SHP77 treated with DMSO at 0.1 percent for 48 hours (cell line): Measurements from ENCODE around the gene CASQ1.

Source experiments
- DNase-seq: peaks from one replicate; lab custom pipeline; 2025; lab: John Stamatoyannopoulos, UW

CASQ1 gene

DNA sequence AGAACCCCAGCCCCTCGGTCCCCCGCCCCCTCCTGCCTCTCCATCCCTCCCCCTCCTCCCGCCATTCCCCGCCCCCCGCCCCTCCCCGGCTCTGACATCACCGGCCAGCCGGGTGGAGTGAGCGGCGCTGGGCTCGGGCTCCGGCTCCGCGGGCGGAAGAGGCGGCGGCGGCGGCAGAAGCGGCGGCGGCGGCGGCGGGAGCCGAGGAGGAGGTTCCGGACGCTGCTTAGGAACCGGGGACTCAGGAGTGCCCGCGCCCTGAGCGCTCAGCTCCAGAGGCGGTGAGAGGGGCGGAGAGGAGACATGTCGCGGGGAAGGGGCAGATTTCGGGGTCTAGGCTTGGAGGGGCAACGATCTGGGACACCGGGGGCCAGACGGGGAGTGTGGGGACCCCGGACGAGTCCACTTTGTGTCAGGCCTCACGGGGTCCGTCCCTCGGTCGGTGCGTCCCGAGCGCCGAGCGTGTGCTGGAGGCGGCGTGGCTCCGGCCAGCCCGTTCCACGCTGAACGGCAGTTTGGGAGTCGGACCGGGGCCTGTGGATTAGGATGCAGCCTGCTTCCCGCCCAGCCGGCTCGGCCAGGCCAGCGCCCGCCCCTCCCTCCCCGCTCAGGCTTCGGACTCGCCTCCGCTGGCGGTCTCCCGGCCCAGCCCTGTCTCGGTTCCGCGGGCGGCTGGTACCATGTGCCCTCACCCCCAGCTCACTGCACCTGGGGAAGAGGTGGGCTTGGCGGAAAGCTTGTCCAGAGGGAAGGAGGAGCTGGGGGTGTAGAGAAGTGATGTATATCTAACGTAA lies 15.1 kb downstream of the CASQ1 start, which contains the start of gene PEA15:
Gene PEA15 (plus strand): TSS at position 143 of the 794 bp plus-strand sequence. CDS start 6,161 bp downstream, outside the sequence.
- DNase-seq: no peak

DNA sequence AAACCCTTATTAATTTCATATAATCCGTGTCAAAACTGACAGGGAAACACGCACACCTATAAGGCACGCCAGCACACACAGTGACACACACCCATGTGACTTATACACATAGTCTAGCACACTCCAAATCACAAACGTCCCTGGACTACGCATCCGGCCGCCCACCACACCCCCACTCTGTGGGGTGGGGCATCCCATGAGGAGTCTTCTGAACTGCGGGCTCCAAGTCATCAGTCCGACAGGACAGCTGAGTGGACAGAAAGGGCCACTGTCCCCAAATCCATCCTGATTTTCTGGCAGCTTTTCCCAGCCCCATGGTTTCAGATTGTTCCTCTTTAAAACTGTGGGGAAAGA lies 15.6 kb downstream of the CASQ1 start:
- no peak for DNase-seq

DNA sequence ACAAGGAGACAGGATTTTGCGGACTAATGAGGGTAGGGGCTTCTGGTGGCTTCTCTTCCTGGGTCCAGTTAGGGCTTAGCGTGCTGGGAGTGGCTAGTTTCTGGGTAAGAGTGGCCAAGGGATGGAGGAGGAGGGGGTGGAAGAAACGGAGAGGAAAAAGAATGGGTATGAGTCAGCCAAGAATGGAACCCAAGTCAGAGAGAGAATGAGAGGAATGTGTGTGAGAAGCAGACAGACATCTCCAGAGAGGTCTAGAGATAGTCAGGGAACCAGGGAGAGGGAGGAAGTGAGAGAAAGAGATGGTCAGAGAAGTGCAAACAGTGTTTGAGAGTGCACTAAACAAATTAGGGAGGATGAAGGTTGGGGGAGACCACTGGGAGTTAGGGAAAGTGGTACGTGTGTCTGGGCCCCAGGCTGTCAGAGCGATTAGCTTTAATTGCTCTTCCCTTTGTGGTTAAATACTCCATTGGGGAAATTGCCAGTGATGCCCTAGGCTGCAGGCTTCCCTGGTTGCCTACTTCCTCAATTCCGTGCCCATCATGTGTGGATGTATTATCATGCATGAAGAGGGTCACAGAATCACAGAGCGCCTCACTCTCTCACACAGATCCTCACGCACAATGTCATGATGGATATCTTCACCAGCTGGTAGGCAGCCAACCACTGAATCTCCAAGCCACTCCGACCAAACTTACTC lies 16.2 kb downstream of the CASQ1 start:
- DNase-seq: no peak

DNA sequence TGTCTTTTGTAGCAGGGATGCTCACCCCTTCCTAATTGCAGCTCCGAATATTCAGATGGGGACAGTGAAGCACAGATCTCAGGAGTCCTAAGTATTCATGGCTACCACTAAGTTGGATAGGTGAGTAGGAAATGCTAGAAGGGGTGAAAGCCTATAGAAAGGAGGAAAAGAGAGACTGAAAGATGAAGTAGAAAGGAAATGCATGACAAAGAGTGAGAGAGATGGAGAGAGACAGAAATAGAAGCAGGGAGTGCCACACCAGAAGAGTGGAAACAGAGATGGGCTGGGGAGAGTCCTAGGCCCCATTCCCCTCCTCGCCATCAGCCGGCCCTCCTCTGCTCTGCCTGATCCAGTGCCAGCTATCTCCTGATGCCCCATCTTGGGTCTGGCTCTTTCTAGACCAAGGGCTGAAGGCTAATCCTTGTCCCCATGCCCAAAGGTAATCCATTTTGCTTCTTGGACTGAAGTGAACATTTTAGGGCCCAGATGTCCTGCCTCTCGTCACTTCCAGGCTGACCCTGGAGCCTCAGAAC lies 16.8 kb downstream of the CASQ1 start:
- no peak for DNase-seq

DNA sequence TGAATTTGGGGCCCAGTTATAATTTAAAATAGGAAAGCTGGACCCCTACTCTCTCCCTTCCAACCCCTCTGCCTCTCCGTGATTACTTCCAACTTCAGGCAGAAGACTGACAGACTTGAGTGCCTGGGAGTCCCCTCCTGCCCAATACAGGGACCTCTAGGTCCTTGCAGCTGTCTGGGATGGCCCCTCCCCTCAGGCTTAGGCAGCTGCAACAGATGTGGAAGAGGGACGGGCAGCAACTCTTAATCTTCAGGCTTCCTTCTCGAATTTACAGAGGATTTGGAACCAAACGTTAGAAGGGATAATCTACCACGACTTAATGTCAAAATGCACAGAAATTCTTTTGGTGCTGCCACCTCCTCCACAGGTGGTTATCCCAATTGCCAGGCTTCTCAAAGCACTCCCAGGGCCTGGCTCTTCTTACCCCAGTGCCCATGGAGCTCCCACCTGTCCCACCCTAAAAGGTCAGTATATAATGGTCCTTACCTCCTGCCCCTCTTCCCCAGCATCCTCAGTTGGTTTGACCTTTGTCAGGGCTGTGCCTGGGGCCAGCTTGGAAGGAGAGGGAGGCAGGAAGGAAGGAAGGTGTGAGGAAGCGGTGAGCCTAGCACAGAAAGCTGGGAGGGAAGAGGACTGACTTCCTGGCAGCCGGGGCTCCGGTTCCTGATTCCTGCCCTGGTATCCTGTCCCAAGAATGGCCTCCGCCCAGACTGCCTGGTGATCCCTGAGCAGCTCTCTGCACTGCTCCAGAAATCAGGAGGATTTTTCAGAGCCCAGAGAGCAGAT lies 17.6 kb downstream of the CASQ1 start:
- DNase-seq: no peak

- no peak for DNase-seq
Measured at GRCh38 chr1:160208557-160209320, 18.4 kb downstream of the CASQ1 start.

DNA sequence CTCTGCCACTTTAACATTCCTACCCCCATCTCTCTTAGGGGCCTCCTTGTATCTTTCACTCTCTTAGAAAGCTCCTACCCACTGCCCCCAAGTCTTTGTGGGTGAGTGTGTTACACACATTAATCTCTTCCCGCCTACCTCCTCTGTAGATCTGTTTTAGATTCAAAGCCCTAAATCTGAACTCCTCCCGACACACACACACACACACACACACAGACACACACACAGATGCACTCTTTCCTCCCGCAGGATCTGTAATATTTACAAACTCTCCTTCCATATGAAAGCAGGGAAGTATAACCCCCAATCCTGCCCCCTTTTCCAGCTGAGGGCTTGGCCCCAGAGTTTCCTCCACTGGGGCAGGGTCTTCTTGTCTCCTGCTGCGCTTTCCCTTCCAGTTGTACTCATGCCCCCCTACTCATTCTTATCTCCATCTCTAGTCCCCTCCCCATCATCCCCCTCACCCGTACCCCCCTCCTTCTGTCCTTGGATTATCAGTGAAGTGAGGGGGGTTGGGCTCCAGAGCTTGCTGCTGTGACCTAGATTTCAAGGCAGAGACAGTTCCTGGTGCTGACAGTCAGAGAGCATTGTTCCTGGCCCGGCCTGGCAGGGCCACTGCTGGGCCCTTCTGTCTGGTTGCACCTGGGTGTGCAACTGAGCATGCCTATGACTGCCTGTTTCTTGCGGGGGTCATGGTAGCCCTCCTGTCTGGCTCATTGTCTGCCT lies 19.1 kb downstream of the CASQ1 start:
- no peak for DNase-seq

- no peak for DNase-seq
Measured at GRCh38 chr1:160210561-160210960, 20.2 kb downstream of the CASQ1 start.

DNA sequence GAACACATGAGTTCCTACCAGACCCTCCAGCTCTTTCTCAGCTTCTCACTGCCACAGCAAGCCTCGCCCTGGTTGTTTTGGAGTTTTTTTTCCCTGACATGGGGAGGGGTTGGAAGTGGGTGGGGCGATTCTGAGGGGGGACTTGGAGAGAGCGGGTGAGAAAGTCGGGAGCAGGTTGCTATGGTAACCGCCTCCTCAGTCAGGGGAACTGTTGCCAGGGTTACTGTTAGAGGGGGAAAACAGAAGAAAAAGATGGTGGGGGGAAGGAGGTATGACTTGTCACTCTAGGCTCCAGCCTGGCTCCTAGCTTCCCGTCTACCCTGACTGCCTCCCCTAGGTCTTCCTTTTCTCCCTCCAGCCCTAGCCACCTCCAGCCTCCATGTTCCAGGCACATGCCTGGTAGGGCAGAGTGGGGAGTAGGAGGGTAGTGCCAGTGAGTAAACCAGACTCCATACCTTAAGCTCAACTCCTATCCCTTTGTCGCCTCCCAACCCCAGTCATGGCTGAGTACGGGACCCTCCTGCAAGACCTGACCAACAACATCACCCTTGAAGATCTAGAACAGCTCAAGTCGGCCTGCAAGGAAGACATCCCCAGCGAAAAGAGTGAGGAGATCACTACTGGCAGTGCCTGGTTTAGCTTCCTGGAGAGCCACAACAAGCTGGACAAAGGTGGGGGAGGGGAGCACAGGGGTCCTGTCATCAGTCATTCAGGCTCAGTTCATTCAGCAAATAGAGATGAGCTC lies 20.8 kb downstream of the CASQ1 start:
- DNase-seq: no peak

GRCh38 chr1:160214481-160215140 lies 24.2 kb downstream of the CASQ1 start:
- DNase-seq: no peak

- no peak for DNase-seq
Measured at GRCh38 chr1:160216301-160216700, 25.9 kb downstream of the CASQ1 start.

GRCh38 chr1:160217481-160218051 lies 27.2 kb downstream of the CASQ1 start:
- DNase-seq: no peak

GRCh38 chr1:160219062-160219929 lies 28.9 kb downstream of the CASQ1 start:
- DNase-seq: no peak

- DNase-seq: no peak
Measured at GRCh38 chr1:160220301-160220700, 29.9 kb downstream of the CASQ1 start.

GRCh38 chr1:160221089-160221488 lies 30.7 kb downstream of the CASQ1 start:
- no peak for DNase-seq

DNA sequence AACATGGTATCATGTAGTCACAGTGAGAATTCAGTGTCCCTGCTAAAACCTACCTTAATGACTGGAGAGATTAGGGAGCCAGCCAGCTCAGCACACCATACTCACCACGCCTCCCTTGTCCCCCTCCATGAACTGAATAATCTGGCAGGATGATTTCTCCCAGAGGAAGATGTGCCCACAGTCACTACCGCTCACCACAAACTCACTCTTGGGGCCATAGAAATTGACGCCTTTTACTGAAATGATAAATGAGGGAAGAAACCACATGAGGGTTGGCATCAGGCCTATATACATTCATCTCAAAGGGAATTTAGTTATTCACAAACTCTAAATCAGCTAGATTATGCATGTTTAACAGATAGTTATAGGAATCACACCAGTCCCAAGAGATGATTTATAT lies 32.2 kb downstream of the CASQ1 start:
- no peak for DNase-seq

GRCh38 chr1:160224606-160225005 lies 34.2 kb downstream of the CASQ1 start:
- DNase-seq: no peak

DNA sequence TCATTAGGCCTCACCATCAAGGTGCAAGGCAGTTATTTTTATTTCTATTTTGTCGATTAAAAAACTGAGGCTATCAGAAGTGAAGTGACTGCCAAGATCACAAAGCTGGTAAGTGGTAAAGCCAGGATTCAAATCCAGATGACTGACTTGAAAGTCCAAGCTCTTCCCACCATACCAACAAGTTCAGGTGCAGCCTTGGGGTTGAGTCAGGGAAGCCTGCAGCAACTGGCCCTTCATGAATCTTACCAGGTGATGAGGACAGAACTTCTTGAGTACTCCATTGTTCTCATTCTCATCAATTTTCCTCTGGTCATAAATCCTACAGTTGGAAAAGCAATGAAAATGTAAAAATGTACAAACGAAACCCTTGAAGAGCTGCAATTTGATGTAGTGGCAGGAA lies 35.0 kb downstream of the CASQ1 start:
- DNase-seq: no peak
